Activated CD8-positive, alpha-beta T cell treated with anti-CD3 and anti-CD28 coated beads, Interleukin-2, amount 10 ng/mL, durations not matched to agents 7 days and 5 days (primary cell): ENCODE results near the gene EBF4. TPM values are rescaled to one million over a fixed set of nuclear protein-coding genes. Genes with fewer than 3 reads are reported as not detected.
"Not testable (repeated sequence)": the region's sequence is repeated elsewhere in the genome, so short reads cannot be mapped to it uniquely, and the experiment has no call there.

Experiments
- ATAC-seq: fragments of 150-1000 bp; cut with Tn5 transposase; one replicate; pipeline ENCODE4 v1.10.0; 2021; ENCODE audit warnings: moderate library complexity
- CTCF ChIA-PET: fragments of 350-600 bp; sonication (Branson Sonifier 250); formaldehyde crosslinking; loops from one replicate; lab custom pipeline; 2021; ENCODE audit warnings: antibody characterized with exemption; lab: Charles Lee
- POLR2A ChIA-PET: fragments of 350-600 bp; sonication (Branson Sonifier 250); formaldehyde crosslinking; loops from one replicate; lab custom pipeline; 2021; ENCODE audit warnings: antibody characterized with exemption; lab: Charles Lee
- DNase-seq: peaks from one replicate; pipeline ENCODE4 v3.0.0-alpha.2; 2020
- H3K27ac Mint-ChIP-seq: one replicate; pipeline ENCODE4 v1.8.0; 2021; ENCODE audit warnings: mild to moderate bottlenecking, mixed read lengths
- H3K27me3 Mint-ChIP-seq: one replicate; pipeline ENCODE4 v1.8.0; 2021; ENCODE audit warnings: low read depth, mixed read lengths
- H3K36me3 Mint-ChIP-seq: one replicate; pipeline ENCODE4 v1.8.0; 2021; ENCODE audit warnings: low read depth, mixed read lengths
- H3K4me1 Mint-ChIP-seq: one replicate; pipeline ENCODE4 v1.8.0; 2021; ENCODE audit warnings: low read depth, mixed read lengths
- H3K4me3 Mint-ChIP-seq: one replicate; pipeline ENCODE4 v1.8.0; 2021; ENCODE audit warnings: mild to moderate bottlenecking, mixed read lengths
- H3K9me3 Mint-ChIP-seq: one replicate; pipeline ENCODE4 v1.8.0; 2022; ENCODE audit warnings: mixed read lengths; ENCODE audit not compliant: insufficient read depth
- total RNA-seq, 2 experiments: library from RNA; stranded (reverse); gene quantifications; one replicate each; pipeline ENCODE4 v1.2.3, GENCODE V29; 2021

EBF4 gene
- total RNA-seq, 2 experiments from 2014 or later: not detected

DNA sequence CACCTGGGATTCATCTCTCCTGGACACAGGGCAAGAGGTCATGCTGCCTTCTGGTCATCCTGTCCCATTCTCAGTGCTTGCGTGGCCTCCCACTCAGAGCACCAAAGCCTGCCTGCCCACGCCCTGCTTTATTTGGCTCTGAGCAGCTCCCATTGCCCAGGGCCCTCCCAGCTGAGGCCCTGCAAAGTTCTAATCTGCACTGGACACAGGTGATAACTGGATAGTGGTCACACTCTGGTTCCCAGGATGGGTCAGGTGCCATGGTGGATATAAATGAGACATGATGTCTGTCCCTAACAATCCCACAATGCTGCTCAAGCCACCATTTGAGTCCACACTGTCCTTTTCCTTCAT is 68.3 kb downstream of the EBF4 start:
- no peak overlapping the region for H3K27ac Mint-ChIP-seq
- CTCF ChIA-PET: interaction anchor here (1.0 to 2.1 kb wide), 2 partner anchors 9 to 91 kb away, joined by 3 to 12 read pairs; no protein-coding TSS in a partner anchor
- no peak overlapping the region for H3K4me3 Mint-ChIP-seq
- no peak for DNase-seq
- peaks cover 25% of the 10 kb centered on the region for H3K27me3 Mint-ChIP-seq
- no peaks in the 10 kb centered on the region for H3K9me3 Mint-ChIP-seq
- H3K4me1 Mint-ChIP-seq: peaks cover 2% of the 10 kb centered on the region
- no peak for ATAC-seq
- POLR2A ChIA-PET: no interaction called here
- no peaks in the 10 kb centered on the region for H3K36me3 Mint-ChIP-seq

DNA sequence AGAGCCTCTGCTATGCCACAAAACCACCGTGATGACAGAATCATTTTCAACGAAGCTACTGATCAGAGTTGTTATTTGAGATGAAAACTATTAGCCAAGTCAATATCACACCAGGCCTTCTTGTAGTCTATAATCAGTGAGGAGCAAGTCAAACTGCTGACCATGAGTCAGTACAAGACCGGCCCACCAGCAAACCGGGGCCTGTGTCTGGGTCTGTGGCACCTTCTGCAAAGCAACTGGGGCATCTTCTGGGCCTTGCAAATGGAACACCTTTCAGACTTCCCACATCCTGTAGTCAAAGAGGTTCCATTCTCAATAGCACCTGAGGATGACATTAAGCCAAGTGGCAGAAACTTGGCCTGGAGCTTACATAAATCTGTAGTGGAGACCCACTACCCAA is 69.3 kb downstream of the EBF4 start:
- ATAC-seq: no peak
- Mint-ChIP-seq H3K27ac (no peak overlapping the region), H3K27me3 (peaks cover 18% of the 10 kb centered on the region), H3K4me1 (no peaks in the 10 kb centered on the region), H3K36me3 (no peaks in the 10 kb centered on the region), H3K9me3 (no peaks in the 10 kb centered on the region), H3K4me3 (no peak overlapping the region)
- DNase-seq: no peak
- ChIA-PET POLR2A (no interaction called here), CTCF (interaction anchor here (1.0 to 2.1 kb wide), 2 partner anchors 10 to 90 kb away, joined by 3 to 12 read pairs; no protein-coding TSS in a partner anchor)

GRCh38 chr20:2762578-2763131 is 70.1 kb downstream of the EBF4 start:
- CTCF ChIA-PET: interaction anchor here (2.1 kb wide), 1 partner anchor 10 kb away, joined by 12 read pairs; no protein-coding TSS in a partner anchor
- Mint-ChIP-seq H3K36me3 (no peaks in the 10 kb centered on the region), H3K9me3 (no peaks in the 10 kb centered on the region), H3K27me3 (peaks cover 22% of the 10 kb centered on the region), H3K27ac (no peak overlapping the region), H3K4me3 (no peak overlapping the region), H3K4me1 (no peaks in the 10 kb centered on the region)
- ATAC-seq: no peak
- POLR2A ChIA-PET: no interaction called here
- DNase-seq: no peak

GRCh38 chr20:2763186-2763585 is 70.6 kb downstream of the EBF4 start:
- CTCF ChIA-PET: interaction anchor here (1.2 kb wide), 1 partner anchor 22 kb away, joined by 3 read pairs; no protein-coding TSS in a partner anchor
- POLR2A ChIA-PET: no interaction called here
- Mint-ChIP-seq H3K4me3 (no peak overlapping the region), H3K4me1 (no peaks in the 10 kb centered on the region), H3K27me3 (peaks cover 21% of the 10 kb centered on the region), H3K27ac (no peak overlapping the region), H3K9me3 (no peaks in the 10 kb centered on the region), H3K36me3 (no peaks in the 10 kb centered on the region)
- DNase-seq (no peak), ATAC-seq (no peak)

DNA sequence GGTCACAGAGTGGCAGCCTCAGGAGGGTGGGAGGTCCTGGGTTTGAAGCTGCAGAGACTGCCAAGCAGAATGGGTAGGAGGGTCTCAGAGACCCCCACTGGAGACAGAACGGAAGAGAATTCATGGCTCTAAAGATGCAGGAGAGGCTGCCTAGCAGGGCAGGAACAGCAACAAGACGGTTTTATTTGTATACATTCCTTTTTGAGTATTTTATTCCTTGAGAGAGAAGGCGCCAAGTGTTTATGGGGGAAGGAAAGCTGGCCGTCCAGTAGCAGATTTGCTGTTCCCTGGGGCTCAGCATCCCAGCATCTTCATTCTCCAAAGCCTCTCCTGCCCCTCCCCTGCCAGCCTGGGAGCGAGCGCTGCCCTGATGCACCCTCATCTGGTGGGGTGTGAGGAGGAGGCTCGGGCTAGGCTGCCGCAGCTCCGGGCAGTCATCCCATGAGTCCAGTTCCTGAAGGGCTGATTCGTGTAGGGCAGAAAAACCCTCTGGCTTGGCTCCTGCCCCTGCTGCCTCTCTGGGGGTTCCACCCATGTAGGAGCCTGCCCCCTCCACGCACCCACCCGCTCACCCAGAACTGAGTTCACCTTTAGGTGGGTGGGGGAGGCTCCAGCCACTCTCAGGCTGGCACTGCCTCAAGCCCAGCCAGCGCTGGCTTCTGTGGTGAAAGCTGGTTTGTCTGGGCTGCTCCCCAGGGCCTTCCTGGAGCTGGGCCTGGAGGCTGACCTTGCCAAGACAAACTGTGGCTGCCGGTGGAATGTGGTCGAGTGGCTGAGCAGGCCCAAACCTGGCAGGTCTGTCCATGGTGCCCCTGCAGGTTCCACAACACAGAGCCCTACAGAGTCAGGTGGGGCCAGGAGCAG is 75.4 kb downstream of the EBF4 start:
- H3K4me3 Mint-ChIP-seq: no peak overlapping the region
- H3K9me3 Mint-ChIP-seq: no peaks in the 10 kb centered on the region
- POLR2A ChIA-PET: interaction anchor here (0.6 kb wide), 1 partner anchor 30 kb away, joined by 3 read pairs; no protein-coding TSS in a partner anchor
- ATAC-seq: no peak
- H3K27me3 Mint-ChIP-seq: peaks cover 23% of the 10 kb centered on the region
- no peak for DNase-seq
- CTCF ChIA-PET: interaction anchor here (1.2 to 1.8 kb wide), 2 partner anchors 15 to 97 kb away, joined by 3 to 4 read pairs; no protein-coding TSS in a partner anchor
- H3K36me3 Mint-ChIP-seq: no peaks in the 10 kb centered on the region
- H3K27ac Mint-ChIP-seq: no peak overlapping the region
- H3K4me1 Mint-ChIP-seq: peaks cover 8% of the 10 kb centered on the region

- Mint-ChIP-seq H3K9me3 (no peaks in the 10 kb centered on the region), H3K27ac (no peak overlapping the region), H3K4me1 (peaks cover 8% of the 10 kb centered on the region), H3K36me3 (no peaks in the 10 kb centered on the region), H3K4me3 (no peak overlapping the region), H3K27me3 (peaks cover 18% of the 10 kb centered on the region)
- CTCF ChIA-PET: interaction anchor here (1.2 kb wide), 1 partner anchor 97 kb away, joined by 3 read pairs; no protein-coding TSS in a partner anchor
- no peak for ATAC-seq
- no peak for DNase-seq
- POLR2A ChIA-PET: interaction anchor here (0.6 kb wide), 1 partner anchor 31 kb away, joined by 3 read pairs; no protein-coding TSS in a partner anchor
Observed at GRCh38 chr20:2768632-2769015, 76.0 kb downstream of the EBF4 start.

- H3K9me3 Mint-ChIP-seq, H3K36me3 Mint-ChIP-seq, H3K4me1 Mint-ChIP-seq, ATAC-seq, H3K27ac Mint-ChIP-seq, DNase-seq, POLR2A ChIA-PET, CTCF ChIA-PET, H3K4me3 Mint-ChIP-seq: not testable (repeated sequence)
- peaks cover 17% of the 10 kb centered on the region for H3K27me3 Mint-ChIP-seq
Observed at GRCh38 chr20:2770091-2770490, 77.5 kb downstream of the EBF4 start.

DNA sequence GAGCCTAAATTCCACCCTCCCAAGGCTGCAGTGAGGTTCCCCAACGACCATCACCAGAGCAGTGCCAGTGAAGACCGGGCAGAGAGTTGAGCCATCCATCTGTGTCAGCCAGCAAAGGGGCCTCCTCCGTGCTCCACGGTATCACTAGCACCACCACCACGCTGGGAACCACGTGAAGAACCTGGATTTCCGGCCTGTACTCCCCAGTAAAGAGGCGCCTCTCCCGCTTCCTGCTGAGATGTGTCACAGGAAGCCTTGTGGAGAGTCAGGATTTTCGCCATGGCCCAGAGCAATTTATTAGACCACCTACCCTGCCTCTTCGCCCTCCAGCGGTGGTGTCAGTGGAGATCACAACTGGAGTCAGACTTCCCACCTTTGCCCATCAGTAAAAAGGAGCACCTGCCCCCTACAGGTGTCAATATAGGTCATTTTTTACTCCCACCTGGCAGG is 79.1 kb downstream of the EBF4 start:
- ATAC-seq: no peak
- Mint-ChIP-seq H3K4me1 (peaks cover 8% of the 10 kb centered on the region), H3K9me3 (no peaks in the 10 kb centered on the region), H3K27me3 (peaks cover 19% of the 10 kb centered on the region), H3K27ac (no peak overlapping the region), H3K36me3 (no peaks in the 10 kb centered on the region), H3K4me3 (no peak overlapping the region)
- CTCF ChIA-PET: no interaction called here
- no peak for DNase-seq
- POLR2A ChIA-PET: no interaction called here

DNA sequence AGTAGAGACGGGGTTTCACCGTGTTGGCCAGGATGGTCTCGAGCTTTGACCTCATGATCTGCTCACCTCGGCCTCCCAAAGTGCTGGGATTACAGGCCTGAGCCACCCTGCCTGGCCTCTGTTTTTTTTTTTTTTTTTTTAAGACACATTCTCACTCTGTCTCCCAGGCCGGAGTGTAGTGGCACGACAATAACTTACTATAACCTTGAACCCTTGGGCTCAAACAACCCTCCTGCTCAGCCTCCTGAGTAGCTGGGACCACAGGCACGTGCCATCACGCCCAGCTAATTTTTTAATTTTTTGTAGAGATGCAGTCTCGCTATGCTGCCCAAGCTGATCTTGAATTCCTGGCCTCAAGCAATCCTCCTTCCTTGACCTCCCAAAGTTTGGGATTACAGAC is 81.2 kb downstream of the EBF4 start:
- H3K27me3 Mint-ChIP-seq: peaks cover 17% of the 10 kb centered on the region
- ChIA-PET CTCF (no interaction called here), POLR2A (no interaction called here)
- no peaks in the 10 kb centered on the region for H3K36me3 Mint-ChIP-seq
- H3K4me1 Mint-ChIP-seq: peaks cover 8% of the 10 kb centered on the region
- H3K4me3 Mint-ChIP-seq: no peak overlapping the region
- H3K9me3 Mint-ChIP-seq: no peaks in the 10 kb centered on the region
- ATAC-seq: no peak
- DNase-seq: no peak
- H3K27ac Mint-ChIP-seq: no peak overlapping the region

DNA sequence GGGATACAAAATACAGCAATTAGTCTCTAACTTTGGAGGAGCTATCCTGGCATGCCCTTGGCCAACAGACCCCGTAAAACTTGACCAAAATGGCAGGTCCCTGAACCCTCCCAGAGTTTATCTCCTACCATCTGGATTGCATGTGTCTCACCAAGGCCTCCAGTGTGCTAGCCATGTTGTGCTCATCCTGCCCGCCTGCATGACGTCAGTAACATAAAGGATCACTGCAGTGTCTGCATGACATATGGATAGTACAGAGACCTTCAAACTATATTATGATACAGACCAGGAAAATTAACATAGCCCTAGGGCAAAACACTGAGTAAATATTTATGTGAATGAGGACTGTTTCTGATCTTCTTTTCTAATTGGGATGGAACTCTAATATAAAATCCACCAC is 82.6 kb downstream of the EBF4 start:
- no peaks in the 10 kb centered on the region for H3K36me3 Mint-ChIP-seq
- CTCF ChIA-PET: interaction anchor here (0.7 to 1.2 kb wide), 2 partner anchors 22 to 141 kb away, joined by 3 read pairs; no protein-coding TSS in a partner anchor
- no peak overlapping the region for H3K4me3 Mint-ChIP-seq

GRCh38 chr20:2778602-2779321 is 86.2 kb downstream of the EBF4 start:
- DNase-seq (no peak), ATAC-seq (no peak)
- CTCF ChIA-PET: interaction anchor here (1.4 kb wide), 2 partner anchors 26 to 65 kb away, joined by 3 to 4 read pairs; no protein-coding TSS in a partner anchor
- Mint-ChIP-seq H3K4me1 (no peaks in the 10 kb centered on the region), H3K36me3 (no peaks in the 10 kb centered on the region), H3K4me3 (no peak overlapping the region), H3K9me3 (no peaks in the 10 kb centered on the region), H3K27ac (no peak overlapping the region), H3K27me3 (peaks cover 27% of the 10 kb centered on the region)
- POLR2A ChIA-PET: no interaction called here

More for the DNA sequence above, 82.6 kb downstream of the EBF4 start:
- DNase-seq: no peak
- H3K4me1 Mint-ChIP-seq: peaks cover 8% of the 10 kb centered on the region
- no peak for ATAC-seq
- no peaks in the 10 kb centered on the region for H3K9me3 Mint-ChIP-seq
- H3K27me3 Mint-ChIP-seq: peaks cover 19% of the 10 kb centered on the region
- H3K27ac Mint-ChIP-seq: no peak overlapping the region
- POLR2A ChIA-PET: no interaction called here
